SU-DHL-6 (cell line): Measurements from ENCODE around the gene PRORP.

Experiments used
- CTCF ChIP-seq: fragments of 200-600 bp; sonication (generic); IDR thresholded peaks from one replicate; pipeline ENCODE4 v1.5.1; 2017; ENCODE audit warnings: antibody characterized with exemption, mild to moderate bottlenecking, low read length, moderate library complexity; ENCODE audit not compliant: insufficient read depth, poor library complexity, severe bottlenecking
- EZH2phosphoT487 ChIP-seq: fragments of 200-600 bp; sonication (generic), shearing (Covaris generic); conservative IDR thresholded peaks from 2 replicates; pipeline ENCODE4 v1.6.1; 2018; ENCODE audit warnings: mild to moderate bottlenecking, antibody characterized with exemption, low read length, moderate library complexity, mixed read lengths

- TF ChIP-seq CTCF: no peak
- TF ChIP-seq EZH2phosphoT487: no peak
These were observed 14.5 kb upstream of the PRORP start for GRCh38 chr14:35107866-35108265.
